Left ventricle myocardium inferior (tissue), 1 donor: Measurements from ENCODE around the gene KCTD6. TPM values are rescaled to one million over a fixed set of nuclear protein-coding genes. Genes with fewer than 3 reads are reported as not detected.

ENCODE experiments used
- DNase-seq: peaks from one replicate; pipeline ENCODE4 v3.0.0-alpha.2; 2020
- H3K27ac ChIP-seq: fragments of 200-600 bp; replicated peaks from 2 replicates; pipeline ENCODE4 v1.8.0; 2021
- H3K27me3 ChIP-seq: fragments of 200-600 bp; 2 replicates; pipeline ENCODE4 v1.8.0; 2021; ENCODE audit warnings: low read depth
- H3K36me3 ChIP-seq: fragments of 200-600 bp; 2 replicates; pipeline ENCODE4 v1.8.0; 2021
- H3K4me1 ChIP-seq: fragments of 200-600 bp; 2 replicates; pipeline ENCODE4 v1.8.0; 2021
- H3K4me3 ChIP-seq: fragments of 200-600 bp; 2 replicates; pipeline ENCODE4 v1.8.0; 2021; ENCODE audit warnings: mild to moderate bottlenecking, moderate library complexity
- H3K9me3 ChIP-seq: fragments of 200-600 bp; replicated peaks from 2 replicates; pipeline ENCODE4 v1.8.0; 2021
- intact Hi-C: fragments of 100-400 bp; cut with micrococcal nuclease; formaldehyde crosslinking; loops from one replicate; pipeline ENCODE4 v1.11.0; 2022
- total RNA-seq: library from RNA; stranded (reverse); fragmentation: NEBNext Ultra II Directional; extraction: Animal tissue kit (Norgen Biotek cat#: 25700); gene quantifications from one replicate; pipeline ENCODE4 v1.2.1, GENCODE V29; 2021
- TF ChIP-seq, protein P1 (sequence below): fragments of 200-600 bp; IDR thresholded peaks from 2 replicates; pipeline ENCODE4 v1.8.0; 2021; ENCODE audit warnings: antibody characterized with exemption, mild to moderate bottlenecking, borderline replicate concordance
- donor health status: DM: no; HTN: yes; CAD: no; lungs with severe emphysema.

Gene KCTD6
- total RNA-seq, 1 donor from 2014 or later: 6.2 TPM

DNA sequence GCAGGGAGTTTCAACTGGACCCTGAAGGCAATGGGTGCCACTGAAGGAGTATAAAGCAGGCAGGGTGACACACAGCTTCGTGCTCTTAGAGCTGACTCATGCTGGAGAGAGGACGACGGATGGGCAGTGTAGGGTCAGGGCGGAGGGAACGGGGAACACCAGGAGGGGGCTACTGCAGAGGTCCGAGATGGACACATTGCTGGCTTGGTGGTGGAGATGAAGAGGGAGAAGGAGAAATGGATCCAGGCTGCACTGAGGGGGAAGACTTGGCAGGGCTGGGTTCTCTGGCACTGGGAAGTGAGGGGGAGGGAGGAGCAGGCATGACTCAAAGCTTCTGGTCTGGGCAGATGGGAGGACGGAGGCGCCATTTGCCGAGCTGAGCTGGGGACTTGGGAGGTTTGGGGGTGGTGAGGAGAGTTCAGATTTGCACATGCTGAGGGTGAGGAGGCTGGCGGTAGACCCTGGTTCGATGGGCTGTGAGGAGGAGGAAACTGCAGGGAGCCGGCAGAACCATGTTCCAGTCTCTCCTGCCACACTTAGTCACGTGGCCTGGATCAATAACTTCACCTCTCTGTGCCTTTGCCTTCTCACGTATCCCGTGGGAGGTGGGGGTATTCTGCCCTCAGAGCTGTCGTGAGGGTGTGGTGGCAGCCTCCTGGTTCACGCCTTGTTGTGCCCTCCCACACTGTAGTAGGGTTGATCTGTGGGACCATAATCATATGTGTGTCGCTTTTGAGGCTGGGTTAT, 4.6 kb upstream of the KCTD6 start:
- no peak overlapping the region for H3K27ac ChIP-seq
- H3K9me3 ChIP-seq: no peaks in the 10 kb centered on the region
- no peaks in the 10 kb centered on the region for H3K36me3 ChIP-seq
- intact Hi-C loops: no loop called here
- peak; percentile 27 for DNase-seq
- no peak overlapping the region for H3K4me3 ChIP-seq
- no peaks in the 10 kb centered on the region for H3K27me3 ChIP-seq
- TF ChIP-seq, protein P1, sequence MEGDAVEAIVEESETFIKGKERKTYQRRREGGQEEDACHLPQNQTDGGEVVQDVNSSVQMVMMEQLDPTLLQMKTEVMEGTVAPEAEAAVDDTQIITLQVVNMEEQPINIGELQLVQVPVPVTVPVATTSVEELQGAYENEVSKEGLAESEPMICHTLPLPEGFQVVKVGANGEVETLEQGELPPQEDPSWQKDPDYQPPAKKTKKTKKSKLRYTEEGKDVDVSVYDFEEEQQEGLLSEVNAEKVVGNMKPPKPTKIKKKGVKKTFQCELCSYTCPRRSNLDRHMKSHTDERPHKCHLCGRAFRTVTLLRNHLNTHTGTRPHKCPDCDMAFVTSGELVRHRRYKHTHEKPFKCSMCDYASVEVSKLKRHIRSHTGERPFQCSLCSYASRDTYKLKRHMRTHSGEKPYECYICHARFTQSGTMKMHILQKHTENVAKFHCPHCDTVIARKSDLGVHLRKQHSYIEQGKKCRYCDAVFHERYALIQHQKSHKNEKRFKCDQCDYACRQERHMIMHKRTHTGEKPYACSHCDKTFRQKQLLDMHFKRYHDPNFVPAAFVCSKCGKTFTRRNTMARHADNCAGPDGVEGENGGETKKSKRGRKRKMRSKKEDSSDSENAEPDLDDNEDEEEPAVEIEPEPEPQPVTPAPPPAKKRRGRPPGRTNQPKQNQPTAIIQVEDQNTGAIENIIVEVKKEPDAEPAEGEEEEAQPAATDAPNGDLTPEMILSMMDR: no peak
- H3K4me1 ChIP-seq: peaks cover 51% of the 10 kb centered on the region

- intact Hi-C loops: no loop called here
- no peaks in the 10 kb centered on the region for H3K27me3 ChIP-seq
- TF ChIP-seq, protein P1: no peak
- no peak for DNase-seq
- H3K4me3 ChIP-seq: no peak overlapping the region
- H3K9me3 ChIP-seq: no peaks in the 10 kb centered on the region
- no peak overlapping the region for H3K27ac ChIP-seq
- H3K4me1 ChIP-seq: peaks cover 53% of the 10 kb centered on the region
- H3K36me3 ChIP-seq: no peaks in the 10 kb centered on the region
These were observed 2.9 kb upstream of the KCTD6 start for GRCh38 chr3:58488967-58489366.

DNA sequence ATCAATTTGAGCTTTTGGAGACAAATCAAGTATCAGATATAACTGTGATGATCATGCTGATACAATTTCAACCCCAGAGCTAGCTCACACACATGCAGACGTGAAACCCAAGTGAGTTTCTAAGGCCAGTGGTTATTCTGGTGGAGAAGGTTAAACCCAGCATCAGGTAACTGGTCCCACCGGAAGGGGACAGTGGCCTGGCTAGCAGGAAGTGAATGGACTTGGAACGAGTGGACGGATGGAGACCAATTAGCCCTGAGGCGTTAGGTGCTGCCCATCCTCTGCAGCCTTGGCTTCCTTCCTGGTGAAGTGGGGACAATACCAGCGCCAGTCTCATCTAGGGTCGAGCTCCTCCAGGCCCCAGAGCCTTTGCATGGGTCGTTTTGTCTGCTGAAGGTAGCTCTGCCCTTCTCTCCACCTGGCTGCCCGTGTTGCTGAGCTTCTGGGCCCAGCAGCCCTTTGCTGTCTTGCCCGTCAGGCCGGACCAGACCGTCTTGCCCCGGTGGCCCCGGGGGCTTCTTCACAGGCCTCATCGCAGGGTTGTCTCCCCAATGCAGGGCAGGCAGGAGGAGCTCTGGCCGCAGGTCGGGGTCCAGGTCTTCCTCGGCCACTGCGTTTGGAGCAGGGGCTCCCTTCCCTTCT, 915 bp upstream of the KCTD6 start:
- Histone ChIP-seq H3K9me3 (no peaks in the 10 kb centered on the region), H3K27me3 (no peaks in the 10 kb centered on the region), H3K4me1 (peaks cover 59% of the 10 kb centered on the region), H3K36me3 (no peaks in the 10 kb centered on the region), H3K27ac (peak overlapping the region; percentile 87), H3K4me3 (peak overlapping the region; percentile 89)
- TF ChIP-seq, protein P1: no peak
- intact Hi-C loops: loop anchor here (10.0 kb wide), 1 partner anchor 156 kb away; the partner anchor contains the start of gene PXK
- DNase-seq: peak; percentile 22

DNA sequence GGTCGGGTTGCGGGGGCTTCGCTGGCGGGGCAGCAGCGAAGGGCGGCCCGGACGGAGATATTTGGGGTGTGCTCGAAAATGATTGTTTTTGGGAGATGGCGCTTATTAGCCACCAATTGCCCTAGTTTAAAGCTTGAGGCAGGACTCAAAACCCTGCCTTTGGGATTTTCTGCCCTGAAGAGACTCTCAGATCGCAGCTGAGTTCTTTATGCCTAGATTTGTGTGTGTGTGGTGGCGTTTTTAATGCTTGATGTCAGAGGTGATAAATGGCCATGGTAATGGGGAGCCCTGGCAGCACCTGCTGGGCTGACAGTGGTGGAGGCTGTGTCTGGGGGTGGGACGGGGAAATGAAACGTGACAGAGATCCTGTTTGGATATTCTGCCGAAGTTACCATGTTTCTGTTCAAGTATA, 604 bp downstream of the KCTD6 start:
- no peak for DNase-seq
- intact Hi-C loops: loop anchor here (10.0 kb wide), 1 partner anchor 158 kb away; the partner anchor contains the start of gene PXK
- peak overlapping the region; percentile 87 for H3K27ac ChIP-seq
- peaks cover 67% of the 10 kb centered on the region for H3K4me1 ChIP-seq
- peak overlapping the region; percentile 89 for H3K4me3 ChIP-seq
- no peaks in the 10 kb centered on the region for H3K9me3 ChIP-seq
- no peaks in the 10 kb centered on the region for H3K36me3 ChIP-seq
- no peaks in the 10 kb centered on the region for H3K27me3 ChIP-seq
- TF ChIP-seq, protein P1: no peak

DNA sequence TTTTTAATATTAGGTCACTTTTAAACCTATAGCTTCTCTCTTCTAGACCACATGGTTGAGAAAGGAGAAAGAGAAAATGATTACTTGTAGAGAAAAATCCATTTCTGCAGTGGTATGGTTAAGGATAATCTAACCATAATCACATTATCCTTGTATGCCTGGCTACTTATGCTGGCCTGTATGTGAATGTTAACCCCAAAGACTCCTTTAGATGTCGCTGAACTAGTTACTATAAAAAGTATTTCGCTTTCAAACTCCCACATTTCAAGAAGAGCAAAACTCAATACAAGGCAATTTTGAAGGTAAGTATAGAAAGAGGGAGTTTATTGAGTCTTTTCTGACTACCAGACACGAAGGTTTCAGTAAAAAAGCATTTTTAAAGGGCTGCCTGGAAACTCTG, 2.2 kb downstream of the KCTD6 start:
- Histone ChIP-seq H3K27ac (no peak overlapping the region), H3K27me3 (no peaks in the 10 kb centered on the region), H3K4me3 (peak overlapping the region; percentile 89), H3K9me3 (no peaks in the 10 kb centered on the region), H3K4me1 (peaks cover 75% of the 10 kb centered on the region), H3K36me3 (peaks cover 2% of the 10 kb centered on the region)
- no peak for DNase-seq
- intact Hi-C loops: loop anchor here (10.0 kb wide), 1 partner anchor 159 kb away; the partner anchor contains the start of gene PXK
- TF ChIP-seq, protein P1: no peak
